Endodermal cell (in vitro differentiated cells): Measurements from ENCODE around the gene GNAI2. TPM values are rescaled to one million over a fixed set of nuclear protein-coding genes. Genes with fewer than 3 reads are reported as not detected.

Experiments used
- DNase-seq: peaks from one replicate; pipeline ENCODE4 v3.0.0-alpha.2; 2017
- H3K27ac ChIP-seq: 2 replicates; pipeline ENCODE4 v1.5.1; 2013; ENCODE audit warnings: mild to moderate bottlenecking, low read depth, low read length, moderate library complexity
- H3K27me3 ChIP-seq: 2 replicates; pipeline ENCODE4 v1.6.1; 2013; ENCODE audit warnings: mild to moderate bottlenecking, low read length, moderate library complexity; ENCODE audit not compliant: insufficient read depth, control insufficient read depth, poor library complexity, severe bottlenecking
- H3K36me3 ChIP-seq: 2 replicates; pipeline ENCODE4 v1.7.0; 2013; ENCODE audit warnings: mild to moderate bottlenecking, low read length, moderate library complexity; ENCODE audit not compliant: control insufficient read depth, insufficient read depth
- H3K4me1 ChIP-seq: one replicate; pipeline ENCODE4 v1.7.0; 2013; ENCODE audit warnings: low read length; ENCODE audit not compliant: control insufficient read depth, insufficient read depth
- H3K4me3 ChIP-seq: 2 replicates; pipeline ENCODE4 v1.5.1; 2013; ENCODE audit warnings: mild to moderate bottlenecking, low read length, moderate library complexity
- H3K9ac ChIP-seq: 2 replicates; pipeline ENCODE4 v1.6.1; 2013; ENCODE audit warnings: mild to moderate bottlenecking, low read length, moderate library complexity; ENCODE audit not compliant: poor library complexity, severe bottlenecking; ENCODE audit errors: extremely low read depth
- H3K9me3 ChIP-seq: 2 replicates; pipeline ENCODE4 v1.6.1; 2013; ENCODE audit warnings: mild to moderate bottlenecking, low read length, moderate library complexity; ENCODE audit not compliant: control insufficient read depth
- H3K27ac Mint-ChIP-seq: 2 replicates; pipeline ENCODE4 v1.8.0; 2020; ENCODE audit warnings: mixed read lengths
- H3K27me3 Mint-ChIP-seq: 2 replicates; pipeline ENCODE4 v1.8.0; 2021; ENCODE audit warnings: mild to moderate bottlenecking, mixed read lengths; ENCODE audit not compliant: insufficient read depth
- H3K36me3 Mint-ChIP-seq: 2 replicates; pipeline ENCODE4 v1.8.0; 2020; ENCODE audit warnings: low read depth, mixed read lengths
- H3K4me1 Mint-ChIP-seq: 2 replicates; pipeline ENCODE4 v1.8.0; 2020; ENCODE audit warnings: mixed read lengths
- H3K4me3 Mint-ChIP-seq: 2 replicates; pipeline ENCODE4 v1.8.0; 2020; ENCODE audit warnings: mild to moderate bottlenecking, moderate library complexity, mixed read lengths
- H3K9me3 Mint-ChIP-seq: 2 replicates; pipeline ENCODE4 v1.8.0; 2020; ENCODE audit warnings: mild to moderate bottlenecking, mixed read lengths
- CTCF ChIP-seq: fragments of 200-600 bp; sonication (generic); conservative IDR thresholded peaks from 2 replicates; pipeline ENCODE4 v1.5.0; 2021; ENCODE audit warnings: antibody characterized with exemption, mild to moderate bottlenecking
- WGBS, 2 experiments: methylation state at CpG; one replicate each; pipeline versions ENCODE4 v1.1.5 to v1.1.7; 2013; ENCODE audit warnings: missing lambda C conversion rate in 2 of 2, mixed read lengths in 1 of 2; ENCODE audit not compliant: insufficient coverage in 1 of 2, insufficient read length in 1 of 2; 5-methylcytosine and 5-hydroxymethylcytosine counted together
- total RNA-seq, 2 donors: library from RNA; stranded (reverse); fragmentation: NEBNext Ultra II Directional in 1 of 2; extraction: Animal tissue kit (Norgen Biotek cat#: 25700) in 1 of 2; gene quantifications; 2 replicates in 1 of 2; 3 replicates in 1 of 2; pipeline ENCODE4 v1.2.1, GENCODE V29; 2021

The GNAI2 gene
- total RNA-seq, 2 donors from 2014 or later: 243 to 278 TPM

- H3K4me3 ChIP-seq: no peak overlapping the region
- no peaks in the 10 kb centered on the region for H3K27me3 ChIP-seq
- Mint-ChIP-seq H3K36me3 (no peaks in the 10 kb centered on the region), H3K9me3 (no peaks in the 10 kb centered on the region), H3K4me1 (peaks cover 19% of the 10 kb centered on the region), H3K27ac (no peak overlapping the region), H3K4me3 (no peak overlapping the region), H3K27me3 (no peaks in the 10 kb centered on the region)
- no peaks in the 10 kb centered on the region for H3K36me3 ChIP-seq
- TF ChIP-seq CTCF: no peak
- no peaks in the 10 kb centered on the region for H3K9me3 ChIP-seq
- no peak overlapping the region for H3K27ac ChIP-seq
- no peaks in the 10 kb centered on the region for H3K4me1 ChIP-seq
- DNase-seq: no peak
- no peak overlapping the region for H3K9ac ChIP-seq
- WGBS, 2 experiments: 96 to 97% methylated on average over 3 of the region's 3 CpGs
These were observed 3.7 kb upstream of the GNAI2 start for GRCh38 chr3:50232303-50232702.

GRCh38 chr3:50233176-50233575 lies 2.8 kb upstream of the GNAI2 start:
- H3K27me3 ChIP-seq: no peaks in the 10 kb centered on the region
- H3K4me1 ChIP-seq: peaks cover under 1% of the 10 kb centered on the region
- no peaks in the 10 kb centered on the region for H3K36me3 ChIP-seq
- Mint-ChIP-seq H3K4me3 (no peak overlapping the region), H3K36me3 (no peaks in the 10 kb centered on the region), H3K27me3 (no peaks in the 10 kb centered on the region), H3K4me1 (peaks cover 22% of the 10 kb centered on the region), H3K9me3 (no peaks in the 10 kb centered on the region), H3K27ac (peak overlapping the region; percentile 6)
- TF ChIP-seq CTCF: no peak
- H3K4me3 ChIP-seq: no peak overlapping the region
- H3K9me3 ChIP-seq: no peaks in the 10 kb centered on the region
- DNase-seq: no peak
- no peak overlapping the region for H3K9ac ChIP-seq
- 87 to 90% methylated on average over 2 to 4 of the region's 4 CpGs for WGBS, 2 experiments
- peak overlapping the region; percentile 74 for H3K27ac ChIP-seq

- Mint-ChIP-seq H3K9me3 (no peaks in the 10 kb centered on the region), H3K27ac (peak overlapping the region; percentile 95), H3K4me3 (peak overlapping the region; percentile 96), H3K36me3 (peaks cover 2% of the 10 kb centered on the region), H3K27me3 (no peaks in the 10 kb centered on the region), H3K4me1 (peaks cover 46% of the 10 kb centered on the region)
- TF ChIP-seq CTCF: no peak
- H3K27ac ChIP-seq: no peak overlapping the region
- peaks cover 28% of the 10 kb centered on the region for H3K4me1 ChIP-seq
- H3K36me3 ChIP-seq: peaks cover 4% of the 10 kb centered on the region
- H3K9me3 ChIP-seq: no peaks in the 10 kb centered on the region
- H3K9ac ChIP-seq: peak overlapping the region; percentile 81
- no peaks in the 10 kb centered on the region for H3K27me3 ChIP-seq
- WGBS, 2 experiments: 2% methylated on average over 10 to 13 of the region's 13 CpGs
- peak overlapping the region; percentile 94 for H3K4me3 ChIP-seq
- peak; percentile 67 for DNase-seq
These were observed 604 bp downstream of the GNAI2 start for GRCh38 chr3:50236484-50237132.
